Bronchial smooth muscle cell (primary cell): ENCODE data around the gene LRTM2. TPM values are rescaled to one million over a fixed set of nuclear protein-coding genes. Genes with fewer than 3 reads are reported as not detected.

ENCODE experiments used
- total RNA-seq: library from RNA; depleted of rRNA; stranded (reverse); fragments of >200 nt; gene quantifications from 2 replicates; pipeline ENCODE4 v1.2.1, GENCODE V29; 2014

The LRTM2 gene
- not detected in 2 replicates for total RNA-seq

GRCh38 chr12:1820191-1820895, at the start of gene LRTM2:
TSS of gene LRTM2 (plus strand) at chr12:1820565. CDS start at chr12:1828149, 7,584 bp downstream.

Other genes starting within 250 kb of the LRTM2 start
- 9.0 and 9.6 TPM in 2 replicates for gene FBXL14, start 226.0 kb upstream of the LRTM2 start, total RNA-seq
- 28.5 and 34.2 TPM in 2 replicates for gene WNT5B, start 191.3 kb upstream of the LRTM2 start, total RNA-seq
- 21.6 and 28.7 TPM in 2 replicates for gene ADIPOR2, start 129.5 kb upstream of the LRTM2 start, total RNA-seq
- 0.16 and 0.86 TPM in 2 replicates for gene CACNA2D4, start 98.1 kb downstream of the LRTM2 start, total RNA-seq
- 7.0 and 9.0 TPM in 2 replicates for gene DCP1B, start 183.9 kb downstream of the LRTM2 start, total RNA-seq
- gene CACNA1C, start 232.4 kb downstream of the LRTM2 start, total RNA-seq = 10.0 and 10.1 TPM in 2 replicates